Stomach smooth muscle (tissue), 2 donors: ENCODE results near the gene CHST2.

Source experiments
- H3K27ac ChIP-seq: one replicate; pipeline ENCODE4 v1.7.0; 2013; ENCODE audit warnings: mild to moderate bottlenecking, low read length, inconsistent platforms
- H3K27me3 ChIP-seq, 2 donors: one replicate each; pipeline ENCODE4 v1.7.0; 2013; ENCODE audit warnings: low read length in 2 of 2; ENCODE audit not compliant: insufficient read depth in 2 of 2, control insufficient read depth in 1 of 2
- H3K36me3 ChIP-seq, 2 donors: one replicate each; pipeline ENCODE4 v1.7.0; 2013; ENCODE audit warnings: low read length in 2 of 2; ENCODE audit not compliant: control insufficient read depth in 2 of 2, insufficient read depth in 2 of 2
- H3K4me1 ChIP-seq: one replicate; pipeline ENCODE4 v1.7.0; 2013; ENCODE audit warnings: low read length; ENCODE audit not compliant: control insufficient read depth, insufficient read depth
- H3K4me3 ChIP-seq, 2 donors: one replicate each; pipeline ENCODE4 v1.7.0; 2013; ENCODE audit warnings: low read length in 2 of 2
- H3K9ac ChIP-seq, 2 donors: one replicate each; pipeline ENCODE4 v1.7.0; 2013; ENCODE audit warnings: low read length in 2 of 2, mild to moderate bottlenecking in 1 of 2
- H3K9me3 ChIP-seq, 2 donors: one replicate each; pipeline ENCODE4 v1.7.0; 2013; ENCODE audit warnings: low read length in 2 of 2; ENCODE audit not compliant: control insufficient read depth in 2 of 2
- donor health status: healthy.
- donor health status: Pancreatic carcinoma.

The CHST2 gene

DNA sequence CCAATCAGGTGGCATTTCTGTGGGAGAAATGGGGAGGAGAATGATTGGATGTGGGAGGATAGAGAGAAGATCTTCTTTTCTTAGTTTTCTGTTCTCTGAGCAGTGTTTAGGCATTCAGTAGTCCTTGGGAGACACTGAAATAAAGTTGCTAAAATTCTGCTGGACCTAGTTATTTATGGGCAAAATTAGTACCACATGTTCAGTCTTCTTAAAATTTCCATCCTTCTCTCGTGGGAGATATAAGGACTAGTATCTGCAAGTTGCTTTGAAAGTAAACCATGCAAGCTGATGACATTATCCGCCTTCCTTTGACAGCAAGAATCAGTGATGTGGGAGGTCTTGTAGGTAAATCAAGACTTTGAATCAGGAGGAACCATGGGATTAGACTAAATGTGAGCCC, 19.9 kb upstream of the CHST2 start:
- Histone ChIP-seq H3K36me3 (no peaks in the 10 kb centered on the region), H3K27me3 (peaks cover 0 to 7% of the 10 kb centered on the region in 2 donors), H3K4me1 (no peaks in the 10 kb centered on the region), H3K27ac (no peak overlapping the region), H3K4me3 (no peak overlapping the region), H3K9me3 (peaks cover 0 to 2% of the 10 kb centered on the region in 2 donors), H3K9ac (no peak overlapping the region)

DNA sequence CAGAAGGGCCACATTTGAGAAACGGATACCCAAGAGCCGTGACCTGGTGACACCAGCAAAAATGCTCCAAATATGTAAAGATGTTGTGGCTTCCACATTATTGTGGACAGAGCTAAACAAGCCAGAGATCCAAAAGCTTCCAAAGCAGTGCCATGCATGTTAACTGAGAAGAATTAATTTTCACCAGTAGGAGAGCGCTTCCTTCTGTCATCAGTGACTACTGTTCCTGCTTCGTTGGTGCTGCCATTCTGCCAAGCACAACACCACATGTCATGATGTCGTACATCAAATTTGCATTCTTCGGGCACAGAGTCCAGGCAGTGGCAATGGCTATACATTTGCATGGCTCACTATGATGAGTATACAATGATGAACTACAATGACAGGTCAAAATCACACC, 19.1 kb upstream of the CHST2 start:
- Histone ChIP-seq H3K4me3 (no peak overlapping the region), H3K4me1 (no peaks in the 10 kb centered on the region), H3K27me3 (peaks cover 0 to 6% of the 10 kb centered on the region in 2 donors), H3K36me3 (no peaks in the 10 kb centered on the region), H3K27ac (no peak overlapping the region), H3K9ac (no peak overlapping the region), H3K9me3 (peaks cover 6 to 9% of the 10 kb centered on the region in 2 donors)

DNA sequence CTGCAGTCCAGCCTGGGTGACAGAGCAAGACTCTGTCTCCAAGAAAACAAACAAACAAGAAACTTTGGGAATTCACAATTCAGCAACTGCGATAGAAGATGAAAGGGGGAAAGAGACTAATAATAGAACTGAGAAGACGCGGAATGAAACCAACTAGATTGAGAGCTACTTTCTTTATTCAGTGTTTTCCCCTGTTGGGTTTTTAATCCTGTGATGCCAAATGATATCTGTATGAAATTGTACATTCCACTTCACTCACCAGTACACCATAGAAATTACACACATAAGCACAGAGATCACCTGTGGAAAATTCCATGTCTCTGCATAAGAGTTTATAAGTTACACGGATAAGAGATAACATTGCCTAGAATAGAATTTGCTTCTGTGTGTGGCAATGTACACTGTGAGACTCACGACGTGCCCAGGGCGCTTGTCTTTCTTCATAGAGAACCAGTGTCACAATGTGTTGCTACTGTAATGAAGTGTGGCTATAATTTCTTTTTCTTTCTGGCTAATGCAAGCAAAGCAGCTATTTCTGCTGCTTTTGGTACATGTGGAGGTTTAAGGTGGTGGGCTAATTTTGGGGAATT, 17.7 kb upstream of the CHST2 start:
- no peaks in the 10 kb centered on the region for H3K4me1 ChIP-seq
- peaks cover 8 to 9% of the 10 kb centered on the region in 2 donors for H3K9me3 ChIP-seq
- no peaks in the 10 kb centered on the region for H3K27me3 ChIP-seq
- H3K36me3 ChIP-seq, result no peaks in the 10 kb centered on the region
- H3K4me3 ChIP-seq, result no peak overlapping the region
- no peak overlapping the region for H3K9ac ChIP-seq
- H3K27ac ChIP-seq, result no peak overlapping the region

DNA sequence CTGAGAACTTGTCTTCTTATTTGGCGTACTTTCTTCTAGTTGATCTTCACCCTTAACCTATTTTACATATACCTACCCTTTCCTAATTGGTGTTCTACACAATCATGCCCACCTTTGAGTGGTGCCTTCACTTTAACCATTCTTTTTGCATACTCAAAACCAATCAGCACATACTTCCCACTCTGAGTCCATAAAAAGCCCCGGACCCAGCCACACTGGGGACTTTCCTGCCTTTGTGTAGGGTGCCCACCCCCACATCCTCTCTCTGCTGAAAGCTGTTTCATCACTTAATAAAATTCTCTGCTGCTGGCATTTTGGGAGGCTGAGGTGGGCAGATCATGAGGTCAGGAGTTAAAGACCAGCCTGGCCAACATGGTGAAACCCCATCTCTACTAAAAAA, 15.9 kb upstream of the CHST2 start:
- Histone ChIP-seq H3K4me3 (no peak overlapping the region), H3K27me3 (no peaks in the 10 kb centered on the region), H3K27ac (no peak overlapping the region), H3K9me3 (peaks cover 7 to 8% of the 10 kb centered on the region in 2 donors), H3K36me3 (no peaks in the 10 kb centered on the region), H3K9ac (no peak overlapping the region), H3K4me1 (no peaks in the 10 kb centered on the region)

DNA sequence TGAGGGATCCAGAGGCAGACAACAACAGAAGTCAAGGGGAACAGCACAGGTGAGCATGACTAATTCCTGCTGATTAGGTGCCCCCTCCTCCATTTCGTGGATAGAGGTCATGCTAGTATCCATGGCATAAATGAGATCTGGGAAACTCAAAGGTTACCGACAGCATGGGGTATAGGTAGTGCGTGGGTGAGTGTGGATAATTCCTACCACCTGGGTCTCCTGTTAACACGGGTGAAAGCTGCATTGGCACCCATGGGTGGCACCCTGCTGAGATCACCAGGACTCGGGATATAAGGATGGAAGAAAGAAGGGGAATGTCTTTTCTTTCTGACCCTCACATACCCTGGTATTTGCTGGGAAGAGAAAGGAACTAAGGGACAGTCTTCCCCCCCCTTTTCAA, 14.4 kb upstream of the CHST2 start:
- no peaks in the 10 kb centered on the region for H3K27me3 ChIP-seq
- no peaks in the 10 kb centered on the region for H3K4me1 ChIP-seq
- no peak overlapping the region for H3K4me3 ChIP-seq
- peaks cover 7 to 8% of the 10 kb centered on the region in 2 donors for H3K9me3 ChIP-seq
- H3K27ac ChIP-seq, result no peak overlapping the region
- no peak overlapping the region for H3K9ac ChIP-seq
- no peaks in the 10 kb centered on the region for H3K36me3 ChIP-seq

DNA sequence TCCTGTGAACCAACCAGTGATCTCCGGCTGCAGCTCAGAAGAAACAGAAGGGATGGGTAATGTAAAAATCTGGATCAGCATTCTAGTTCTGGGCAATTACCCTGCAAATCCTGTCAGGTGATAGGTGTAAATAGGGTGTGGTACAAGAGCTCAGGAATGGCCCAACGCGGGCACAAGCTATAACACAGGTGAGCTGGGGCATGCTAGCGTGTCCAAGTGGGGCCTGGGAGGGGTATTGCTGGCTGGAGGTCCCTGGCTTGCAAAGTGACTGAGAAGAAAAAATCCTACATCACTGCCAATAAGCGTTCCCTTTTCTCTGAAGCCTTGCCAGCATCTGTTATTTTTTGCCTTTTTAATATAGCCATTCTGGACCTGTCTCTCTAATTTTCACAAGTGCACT, 9.7 kb upstream of the CHST2 start:
- peaks cover 5 to 8% of the 10 kb centered on the region in 2 donors for H3K9me3 ChIP-seq
- H3K4me1 ChIP-seq, result no peaks in the 10 kb centered on the region
- no peak overlapping the region for H3K27ac ChIP-seq
- no peaks in the 10 kb centered on the region for H3K27me3 ChIP-seq
- H3K4me3 ChIP-seq, result no peak overlapping the region
- no peak overlapping the region for H3K9ac ChIP-seq
- no peaks in the 10 kb centered on the region for H3K36me3 ChIP-seq

DNA sequence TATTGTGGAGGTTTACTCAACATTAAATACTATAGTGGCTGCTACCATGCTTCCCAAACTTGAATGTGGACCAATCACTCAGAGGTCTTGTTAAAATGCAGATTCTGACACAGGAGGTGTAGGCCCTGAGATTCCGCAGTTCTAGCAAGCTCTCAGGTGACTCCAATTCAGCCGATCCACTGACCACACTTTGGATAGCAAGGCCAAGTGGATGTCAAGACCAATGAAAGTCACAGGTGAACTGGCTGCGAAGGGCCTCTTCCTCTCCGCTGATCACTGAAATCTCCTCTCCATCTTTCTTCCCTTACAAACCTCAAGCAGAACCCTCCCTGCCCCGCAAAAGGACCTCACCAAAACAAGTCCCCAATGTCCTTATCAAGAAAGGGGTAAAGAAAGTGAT, 9.2 kb upstream of the CHST2 start:
- no peaks in the 10 kb centered on the region for H3K36me3 ChIP-seq
- H3K9me3 ChIP-seq, result peaks cover under 1 to 3% of the 10 kb centered on the region in 2 donors
- H3K27me3 ChIP-seq, result no peaks in the 10 kb centered on the region
- H3K4me3 ChIP-seq, result no peak overlapping the region
- no peaks in the 10 kb centered on the region for H3K4me1 ChIP-seq
- no peak overlapping the region for H3K9ac ChIP-seq
- H3K27ac ChIP-seq, result no peak overlapping the region

DNA sequence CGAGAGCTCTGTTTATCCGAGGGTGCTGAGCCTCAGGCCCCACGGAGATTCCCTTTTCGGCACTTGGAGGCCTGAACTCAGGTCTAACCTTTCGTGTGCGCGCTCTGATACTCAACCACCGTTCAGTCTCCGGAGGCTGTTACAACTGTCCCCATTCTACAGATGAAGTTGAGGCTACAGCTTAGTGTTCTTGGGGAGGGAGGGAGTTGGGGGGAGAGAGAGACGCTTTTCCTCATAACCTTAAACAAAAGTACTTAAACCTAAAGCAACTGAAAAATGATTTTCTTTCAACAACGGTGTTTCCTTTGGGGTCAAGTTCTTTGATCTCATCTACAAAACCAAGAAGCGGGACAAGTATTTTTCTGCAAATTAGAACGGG, 952 bp upstream of the CHST2 start:
- peak overlapping the region in 1 of 2 donors; percentile 76 for H3K4me3 ChIP-seq
- H3K9ac ChIP-seq, result no peak overlapping the region
- H3K27me3 ChIP-seq, result peaks cover 8 to 24% of the 10 kb centered on the region in 2 donors
- H3K9me3 ChIP-seq, result no peaks in the 10 kb centered on the region
- no peak overlapping the region for H3K27ac ChIP-seq
- H3K4me1 ChIP-seq, result peaks cover 20% of the 10 kb centered on the region
- no peaks in the 10 kb centered on the region for H3K36me3 ChIP-seq

DNA sequence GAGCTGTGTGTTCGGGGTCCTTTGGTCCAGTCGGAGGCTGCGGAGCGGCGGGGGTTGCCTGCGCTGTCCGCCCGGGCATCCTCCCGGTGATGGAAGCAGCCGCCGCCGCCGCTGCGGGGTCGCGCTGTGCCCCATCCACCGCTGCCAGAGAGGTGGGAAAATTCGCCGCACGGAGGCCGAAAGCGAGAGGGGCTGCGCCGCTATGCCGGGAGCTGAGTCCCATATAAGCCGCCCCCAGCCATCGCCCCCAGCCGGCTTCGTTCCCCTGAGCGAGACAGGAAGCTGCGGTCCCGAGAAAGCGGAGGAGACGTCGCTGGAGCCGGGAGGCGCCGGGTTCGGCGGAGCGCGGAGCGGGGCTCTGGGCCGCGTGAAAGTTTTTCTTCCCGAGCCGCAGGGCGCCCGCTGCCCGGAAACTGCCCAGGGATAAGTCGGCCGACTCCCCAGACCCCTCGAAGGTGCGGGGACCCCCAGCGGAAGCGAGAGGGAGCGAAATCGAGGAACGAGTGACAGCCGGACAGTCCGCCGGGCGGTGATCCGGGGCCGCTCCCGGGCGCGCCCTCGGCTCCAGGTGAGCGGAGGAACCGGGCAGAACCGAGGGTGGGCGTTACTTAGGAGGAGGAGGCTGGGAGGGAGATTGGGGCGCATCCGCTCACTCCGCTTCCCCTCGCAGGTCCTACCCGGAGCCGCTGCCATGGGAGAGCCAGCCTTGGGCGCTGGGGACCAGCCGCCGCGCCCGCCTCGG, 574 bp downstream of the CHST2 start:
- Histone ChIP-seq H3K27me3 (peaks cover 8 to 24% of the 10 kb centered on the region in 2 donors), H3K27ac (no peak overlapping the region), H3K9ac (peak overlapping the region; percentile 13 to 15), H3K9me3 (no peaks in the 10 kb centered on the region), H3K4me1 (peaks cover 20% of the 10 kb centered on the region), H3K36me3 (no peaks in the 10 kb centered on the region), H3K4me3 (peak overlapping the region; percentile 63 to 76)

DNA sequence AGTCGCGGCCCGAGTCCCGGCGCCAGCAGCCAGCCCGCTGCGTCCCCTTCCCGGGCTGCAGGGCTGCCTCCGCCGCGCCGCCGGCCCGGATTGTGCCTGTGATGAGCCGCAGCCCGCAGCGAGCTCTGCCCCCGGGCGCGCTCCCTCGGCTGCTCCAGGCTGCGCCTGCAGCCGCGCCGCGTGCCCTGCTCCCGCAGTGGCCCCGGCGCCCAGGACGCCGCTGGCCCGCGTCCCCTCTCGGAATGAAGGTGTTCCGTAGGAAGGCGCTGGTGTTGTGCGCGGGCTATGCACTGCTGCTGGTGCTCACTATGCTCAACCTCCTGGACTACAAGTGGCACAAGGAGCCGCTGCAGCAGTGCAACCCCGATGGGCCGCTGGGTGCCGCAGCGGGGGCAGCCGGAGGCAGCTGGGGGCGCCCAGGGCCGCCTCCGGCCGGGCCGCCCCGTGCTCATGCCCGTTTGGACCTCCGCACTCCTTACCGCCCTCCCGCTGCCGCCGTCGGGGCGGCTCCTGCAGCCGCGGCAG, 1.2 kb downstream of the CHST2 start:
- Histone ChIP-seq H3K9ac (no peak overlapping the region), H3K4me3 (peak overlapping the region; percentile 63 to 76), H3K9me3 (no peaks in the 10 kb centered on the region), H3K36me3 (no peaks in the 10 kb centered on the region), H3K27ac (no peak overlapping the region), H3K27me3 (peaks cover 8 to 28% of the 10 kb centered on the region in 2 donors), H3K4me1 (peaks cover 20% of the 10 kb centered on the region)
